GM08714 (cell line): ENCODE results near the gene SH3GL2.

Source experiments
- H3K4me3 ChIP-seq: fragments of 200-500 bp; sonication (Bioruptor generic); 2 replicates; pipeline ENCODE4 v1.5.1; 2014; ENCODE audit warnings: mild to moderate bottlenecking, low read length, inconsistent platforms
- ZNF274 ChIP-seq: IDR thresholded peaks from 2 replicates; pipeline ENCODE4 v1.6.1; 2012; ENCODE audit warnings: mild to moderate bottlenecking, low read depth, low read length

The SH3GL2 gene

DNA sequence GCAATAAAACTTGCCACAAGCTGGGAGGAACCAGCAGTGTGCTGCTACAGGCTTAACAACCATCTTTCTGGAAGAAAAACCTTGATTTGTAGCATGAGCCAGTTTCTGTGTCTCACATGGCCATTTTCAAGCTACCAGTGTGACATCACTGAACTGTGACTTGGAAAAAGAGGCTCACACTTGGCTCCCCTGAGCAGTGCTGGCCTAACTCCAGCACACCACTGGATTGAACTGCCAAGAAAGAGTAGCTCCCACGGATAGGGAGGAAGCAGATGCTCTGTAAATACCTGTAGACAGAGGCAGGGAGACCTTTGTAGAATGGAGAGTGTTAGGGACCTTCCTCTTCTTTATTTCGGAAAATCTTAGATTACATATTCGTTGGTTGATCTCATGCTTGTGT lies 197.9 kb downstream of the SH3GL2 start:
- no peak overlapping the region for H3K4me3 ChIP-seq
- TF ChIP-seq ZNF274, result no peak

DNA sequence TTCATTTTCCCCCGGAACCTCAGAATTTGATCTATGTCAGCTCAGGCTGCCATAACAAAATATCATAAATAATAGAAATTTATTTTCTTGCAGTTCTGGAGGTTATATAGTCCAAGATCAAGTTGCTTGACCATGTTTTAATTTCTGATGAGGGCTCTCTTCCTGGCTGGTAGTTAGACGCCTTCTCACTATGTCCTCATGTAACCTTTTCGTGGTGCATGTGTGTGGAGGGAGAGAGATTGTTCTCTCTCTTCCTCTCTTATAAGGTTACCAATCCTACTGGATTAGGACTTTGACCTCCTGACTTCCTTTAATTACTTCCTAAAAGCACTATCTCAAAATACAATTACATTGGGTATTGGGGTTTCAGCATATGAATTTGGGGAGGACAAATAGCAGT lies 198.6 kb downstream of the SH3GL2 start:
- no peak for TF ChIP-seq ZNF274
- no peak overlapping the region for H3K4me3 ChIP-seq

- TF ChIP-seq ZNF274, result no peak
- H3K4me3 ChIP-seq, result no peak overlapping the region
Observed at GRCh38 chr9:17782430-17783149, 203.7 kb downstream of the SH3GL2 start.

DNA sequence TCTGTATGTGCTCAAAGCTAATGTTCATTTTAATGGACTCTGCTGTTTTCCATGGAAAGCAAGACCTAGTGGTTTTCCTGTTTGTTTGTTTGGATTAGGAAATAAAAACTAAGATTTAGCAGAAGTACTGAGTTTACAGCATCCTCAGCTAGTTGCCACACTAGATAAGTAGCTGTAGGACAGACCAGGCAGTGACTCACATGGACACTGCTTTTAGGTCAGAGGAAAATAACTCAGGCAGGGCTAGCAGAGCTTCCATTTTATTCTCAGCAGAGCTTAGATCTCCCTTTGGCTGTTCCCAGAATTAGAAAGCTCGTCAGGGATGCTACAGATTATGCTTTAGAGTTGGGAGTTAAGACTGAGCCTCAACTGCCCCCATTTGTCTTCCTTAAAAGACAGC lies 204.4 kb downstream of the SH3GL2 start:
- H3K4me3 ChIP-seq, result no peak overlapping the region
- TF ChIP-seq ZNF274, result no peak

- TF ChIP-seq ZNF274, result no peak
- H3K4me3 ChIP-seq, result no peak overlapping the region
Observed at GRCh38 chr9:17789316-17789715, 210.4 kb downstream of the SH3GL2 start.

GRCh38 chr9:17793713-17794622 lies 215.1 kb downstream of the SH3GL2 start:
- no peak overlapping the region for H3K4me3 ChIP-seq
- no peak for TF ChIP-seq ZNF274

- no peak overlapping the region for H3K4me3 ChIP-seq
- TF ChIP-seq ZNF274, result no peak
Observed at GRCh38 chr9:17795744-17796143, 216.9 kb downstream of the SH3GL2 start.

GRCh38 chr9:17799369-17799768 lies 220.5 kb downstream of the SH3GL2 start:
- no peak for TF ChIP-seq ZNF274
- no peak overlapping the region for H3K4me3 ChIP-seq

DNA sequence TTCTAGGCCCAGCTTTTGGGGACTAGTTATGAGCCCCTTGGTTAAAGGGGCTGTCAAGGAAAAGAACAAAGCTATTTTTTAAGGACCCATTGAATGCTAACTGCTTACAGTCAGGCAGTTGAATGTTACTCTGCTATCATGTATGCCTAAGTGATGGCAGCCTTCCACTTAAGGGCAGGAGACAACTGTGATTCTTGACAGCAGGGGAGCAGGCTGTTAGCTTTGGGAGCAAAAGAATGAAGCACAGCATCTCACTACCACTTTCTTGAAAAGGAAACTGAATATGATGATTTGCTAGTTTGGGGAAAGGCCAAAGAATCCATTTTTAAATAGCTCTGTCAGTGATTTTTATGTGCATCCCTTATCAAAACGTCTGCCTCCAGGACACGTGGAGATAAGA lies 221.6 kb downstream of the SH3GL2 start:
- no peak for TF ChIP-seq ZNF274
- H3K4me3 ChIP-seq, result no peak overlapping the region

GRCh38 chr9:17802249-17802857 lies 223.5 kb downstream of the SH3GL2 start:
- no peak for TF ChIP-seq ZNF274
- H3K4me3 ChIP-seq, result no peak overlapping the region

DNA sequence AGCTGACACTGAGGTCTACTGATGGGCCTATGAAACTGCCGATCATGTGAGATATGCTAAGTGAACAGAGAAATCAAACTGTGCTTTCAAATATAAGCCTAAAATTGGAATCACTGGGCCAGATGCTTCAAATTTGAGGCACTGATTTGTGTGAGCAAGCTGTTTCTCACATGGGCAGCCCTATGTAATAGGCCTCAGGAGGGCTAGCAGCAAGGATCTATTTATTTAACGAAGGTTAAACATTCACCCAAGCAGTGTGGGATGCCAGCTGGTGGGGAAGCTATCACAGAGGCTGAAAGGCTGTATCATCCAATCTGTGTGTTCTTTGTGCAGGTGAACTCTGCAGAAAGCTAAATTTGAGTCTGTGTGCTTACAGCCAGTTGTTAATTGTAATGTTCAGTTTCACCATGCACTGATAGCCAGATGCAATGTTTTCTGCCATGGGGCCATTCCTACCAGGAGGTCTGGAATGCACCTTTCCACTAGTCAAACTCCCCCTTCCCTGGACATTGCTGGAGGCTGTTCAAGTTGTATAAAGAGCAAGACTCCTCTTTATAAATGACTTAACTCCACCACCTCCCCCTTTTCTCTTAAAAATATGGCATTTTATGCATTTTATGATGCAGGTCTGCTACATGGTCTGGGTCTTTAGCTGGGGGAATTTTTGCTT lies 228.9 kb downstream of the SH3GL2 start:
- TF ChIP-seq ZNF274, result no peak
- no peak overlapping the region for H3K4me3 ChIP-seq

- no peak overlapping the region for H3K4me3 ChIP-seq
- TF ChIP-seq ZNF274, result no peak
Observed at GRCh38 chr9:17810317-17810716, 231.5 kb downstream of the SH3GL2 start.

DNA sequence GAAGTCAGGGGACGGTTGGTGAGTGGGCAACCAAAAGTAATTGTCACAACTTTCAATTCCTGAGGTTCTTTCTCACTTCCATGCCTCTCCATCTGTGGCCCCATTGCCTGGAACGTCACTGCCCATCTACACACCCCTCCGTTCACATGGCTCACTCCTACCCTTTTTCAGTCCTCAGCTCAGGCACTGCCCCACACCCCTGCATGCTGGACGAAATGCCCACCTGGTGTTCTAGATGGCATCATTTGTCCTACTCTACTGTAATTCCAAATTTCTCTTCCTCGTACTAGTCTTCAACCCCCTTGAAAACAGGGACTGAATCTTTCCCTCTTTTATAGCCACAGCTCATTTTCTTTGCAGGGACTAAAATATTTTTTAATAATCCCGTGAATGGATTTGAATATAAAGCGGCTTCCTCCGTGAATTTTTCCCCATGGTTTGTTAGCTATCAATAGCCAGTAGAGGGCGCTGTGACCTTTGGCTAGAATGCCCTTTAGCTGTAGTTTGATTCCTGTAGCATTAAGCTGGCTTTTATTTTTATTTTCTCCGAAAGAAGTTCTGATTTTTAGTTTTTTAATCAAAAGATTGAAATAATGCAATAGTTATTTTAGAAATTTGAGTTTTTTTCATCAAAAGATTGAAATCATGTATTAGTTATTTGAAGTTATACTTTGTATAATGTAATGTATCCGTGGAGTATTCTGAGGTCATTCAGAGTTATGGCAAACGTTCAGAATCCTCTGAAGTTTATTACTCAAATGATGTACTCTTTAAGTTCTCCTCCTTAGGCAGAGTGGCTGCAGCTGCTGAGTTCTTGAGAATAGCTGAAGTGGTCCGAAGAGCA lies 232.1 kb downstream of the SH3GL2 start:
- H3K4me3 ChIP-seq, result no peak overlapping the region
- TF ChIP-seq ZNF274, result no peak
